GM12878 (cell line): ENCODE data around the gene ARID3A.

ENCODE experiments used
- CTCF ChIP-seq, 3 experiments: IDR thresholded peaks in 2 of 3; conservative IDR thresholded peaks in 1 of 3; 2 replicates each; pipeline ENCODE4 v1.5.1; 2011; ENCODE audit warnings: low read depth in 3 of 3, low read length in 3 of 3, mild to moderate bottlenecking in 3 of 3, control low read depth in 2 of 3, moderate library complexity in 2 of 3, inconsistent platforms in 1 of 3, mixed read lengths in 1 of 3; ENCODE audit not compliant: control insufficient read depth in 2 of 3, insufficient read depth in 1 of 3; ENCODE audit errors: extremely low read depth in 1 of 3
- HCFC1 ChIP-seq: fragments of 150-350 bp; IDR thresholded peaks from 2 replicates; pipeline ENCODE4 v1.6.1; 2014; ENCODE audit warnings: low read length
- JUND ChIP-seq: IDR thresholded peaks from 2 replicates; pipeline ENCODE4 v1.6.1; 2012; ENCODE audit warnings: low read depth, mild to moderate bottlenecking, low read length, improper control_type of control experiment, moderate library complexity
- MXI1 ChIP-seq: fragments of 150-350 bp; IDR thresholded peaks from 2 replicates; pipeline ENCODE4 v1.6.1; 2011; ENCODE audit warnings: low read depth, mild to moderate bottlenecking, inconsistent platforms, low read length, improper control_type of control experiment
- USF2 ChIP-seq: IDR thresholded peaks from 2 replicates; pipeline ENCODE4 v1.6.1; 2011; ENCODE audit warnings: low read depth, low read length, improper control_type of control experiment, borderline replicate concordance
- ZSCAN29 ChIP-seq: fragments of 450-650 bp; IDR thresholded peaks from 2 replicates; pipeline ENCODE4 v1.6.1; 2017; ENCODE audit warnings: mild to moderate bottlenecking, moderate library complexity

- TF ChIP-seq HCFC1, result no peak
- no peak for TF ChIP-seq JUND
- no peak for TF ChIP-seq USF2
- TF ChIP-seq CTCF (IDR thresholded peaks at IDR 0.05 in 2 of 3, conservative IDR thresholded peaks at IDR 0.05 in 1 of 3; ENCODE audit: control insufficient read depth in 2 of 3, extremely low read depth in 1 of 3, insufficient read depth in 1 of 3, low read depth in 3 of 3, low read length in 3 of 3), result no peak
- TF ChIP-seq MXI1, result no peak
- TF ChIP-seq ZSCAN29, result no peak
Measured at GRCh38 chr19:990119-990571, 64.3 kb downstream of the ARID3A start.
